PFSK-1 (cell line): ENCODE measurements around the gene AUTS2.

ENCODE experiments used
- POLR2AphosphoS5 ChIP-seq: IDR thresholded peaks from 2 replicates; pipeline ENCODE4 v1.6.1; 2012; ENCODE audit warnings: low read depth, mild to moderate bottlenecking, control low read depth, low read length, moderate library complexity
- SIN3A ChIP-seq: IDR thresholded peaks from 2 replicates; pipeline ENCODE4 v1.6.1; 2012; ENCODE audit warnings: mild to moderate bottlenecking, low read length, moderate library complexity, borderline replicate concordance; ENCODE audit not compliant: insufficient read depth
- TF ChIP-seq, protein P1 (sequence below), 2 experiments: IDR thresholded peaks; 2 replicates each; pipeline versions ENCODE4 v1.6.1 to v1.8.0; 2011 to 2012; ENCODE audit warnings: low read depth in 2 of 2, low read length in 2 of 2, control low read depth in 1 of 2, inconsistent platforms in 1 of 2, mild to moderate bottlenecking in 1 of 2, moderate library complexity in 1 of 2; ENCODE audit not compliant: insufficient read depth in 1 of 2

GRCh38 chr7:69751026-69751425 lies 152.8 kb downstream of the AUTS2 start:
- TF ChIP-seq SIN3A (no peak), POLR2AphosphoS5 (no peak)
- TF ChIP-seq, protein P1, sequence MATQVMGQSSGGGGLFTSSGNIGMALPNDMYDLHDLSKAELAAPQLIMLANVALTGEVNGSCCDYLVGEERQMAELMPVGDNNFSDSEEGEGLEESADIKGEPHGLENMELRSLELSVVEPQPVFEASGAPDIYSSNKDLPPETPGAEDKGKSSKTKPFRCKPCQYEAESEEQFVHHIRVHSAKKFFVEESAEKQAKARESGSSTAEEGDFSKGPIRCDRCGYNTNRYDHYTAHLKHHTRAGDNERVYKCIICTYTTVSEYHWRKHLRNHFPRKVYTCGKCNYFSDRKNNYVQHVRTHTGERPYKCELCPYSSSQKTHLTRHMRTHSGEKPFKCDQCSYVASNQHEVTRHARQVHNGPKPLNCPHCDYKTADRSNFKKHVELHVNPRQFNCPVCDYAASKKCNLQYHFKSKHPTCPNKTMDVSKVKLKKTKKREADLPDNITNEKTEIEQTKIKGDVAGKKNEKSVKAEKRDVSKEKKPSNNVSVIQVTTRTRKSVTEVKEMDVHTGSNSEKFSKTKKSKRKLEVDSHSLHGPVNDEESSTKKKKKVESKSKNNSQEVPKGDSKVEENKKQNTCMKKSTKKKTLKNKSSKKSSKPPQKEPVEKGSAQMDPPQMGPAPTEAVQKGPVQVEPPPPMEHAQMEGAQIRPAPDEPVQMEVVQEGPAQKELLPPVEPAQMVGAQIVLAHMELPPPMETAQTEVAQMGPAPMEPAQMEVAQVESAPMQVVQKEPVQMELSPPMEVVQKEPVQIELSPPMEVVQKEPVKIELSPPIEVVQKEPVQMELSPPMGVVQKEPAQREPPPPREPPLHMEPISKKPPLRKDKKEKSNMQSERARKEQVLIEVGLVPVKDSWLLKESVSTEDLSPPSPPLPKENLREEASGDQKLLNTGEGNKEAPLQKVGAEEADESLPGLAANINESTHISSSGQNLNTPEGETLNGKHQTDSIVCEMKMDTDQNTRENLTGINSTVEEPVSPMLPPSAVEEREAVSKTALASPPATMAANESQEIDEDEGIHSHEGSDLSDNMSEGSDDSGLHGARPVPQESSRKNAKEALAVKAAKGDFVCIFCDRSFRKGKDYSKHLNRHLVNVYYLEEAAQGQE (IDR thresholded peaks at IDR 0.05; ENCODE audit: insufficient read depth in 1 of 2, low read depth in 2 of 2, low read length in 2 of 2) = no peak
